GF-D8 (cell line): Measurements from ENCODE around the gene FAM32A.

Source experiments
- DNase-seq: peaks from one replicate; lab custom pipeline; 2025; lab: John Stamatoyannopoulos, UW

Gene FAM32A

DNA sequence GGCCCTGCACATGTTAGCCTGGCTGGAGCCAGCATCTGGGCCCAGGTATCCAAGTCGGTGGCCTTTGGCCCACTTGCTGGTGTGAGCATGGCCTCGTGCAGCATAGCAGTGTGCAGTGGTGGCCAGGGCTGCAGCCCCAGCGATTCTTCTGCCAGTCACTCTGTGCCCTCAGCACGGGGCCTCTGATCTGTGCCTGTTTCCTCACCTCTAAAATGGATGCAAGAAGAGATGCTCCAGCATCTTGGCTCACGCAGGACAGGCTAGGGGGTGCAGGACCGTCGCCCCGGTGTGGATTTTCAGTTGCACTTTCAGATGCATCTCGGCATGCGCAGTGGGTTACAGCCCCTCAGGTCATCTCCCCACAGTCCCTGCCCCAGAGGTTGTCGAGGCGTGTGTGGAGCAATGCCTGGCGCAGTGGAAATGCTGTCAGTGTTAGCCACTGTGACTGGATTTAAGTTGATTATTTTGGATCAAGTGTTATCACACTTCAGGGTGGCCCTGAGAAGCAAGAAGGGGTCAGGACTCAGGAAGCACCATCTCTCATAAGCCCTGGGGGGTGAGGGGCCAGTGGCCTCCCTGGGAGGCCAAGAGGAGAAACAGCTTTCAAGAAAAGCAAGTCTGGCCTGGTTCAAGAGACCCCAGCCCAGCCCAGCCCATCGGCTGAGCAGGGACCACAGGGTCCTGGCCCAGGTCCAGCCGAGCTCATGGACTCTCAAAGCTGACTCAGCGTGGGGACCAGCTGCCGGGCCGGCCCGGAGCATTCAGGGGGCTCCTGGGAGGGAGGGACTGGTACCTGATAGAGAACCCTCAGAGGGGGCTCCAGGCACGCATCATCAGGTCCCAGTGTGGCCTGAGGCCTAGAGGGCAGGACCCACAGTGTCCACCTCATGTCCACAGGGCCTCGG lies 40.3 kb downstream of the FAM32A start:
- DNase-seq = no peak

DNA sequence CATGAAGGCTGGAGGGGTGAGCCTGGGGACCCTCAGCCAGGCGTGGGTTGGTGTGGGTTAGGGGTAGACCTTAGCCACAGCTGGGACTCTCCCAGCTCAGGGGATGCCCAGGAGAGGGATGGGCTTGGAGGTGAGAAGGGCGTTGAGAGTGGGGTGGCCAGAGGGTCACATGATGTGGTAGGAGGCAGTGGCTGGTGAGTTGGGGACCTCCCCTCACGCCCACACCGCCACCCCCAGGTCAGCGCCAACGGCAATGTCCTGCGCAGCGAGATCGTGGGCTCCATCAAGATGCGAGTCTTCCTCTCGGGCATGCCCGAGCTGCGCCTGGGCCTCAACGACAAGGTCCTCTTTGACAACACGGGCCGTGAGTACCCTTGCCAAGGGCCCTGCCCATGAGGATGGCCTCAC lies 41.0 kb downstream of the FAM32A start:
- DNase-seq = no peak

DNA sequence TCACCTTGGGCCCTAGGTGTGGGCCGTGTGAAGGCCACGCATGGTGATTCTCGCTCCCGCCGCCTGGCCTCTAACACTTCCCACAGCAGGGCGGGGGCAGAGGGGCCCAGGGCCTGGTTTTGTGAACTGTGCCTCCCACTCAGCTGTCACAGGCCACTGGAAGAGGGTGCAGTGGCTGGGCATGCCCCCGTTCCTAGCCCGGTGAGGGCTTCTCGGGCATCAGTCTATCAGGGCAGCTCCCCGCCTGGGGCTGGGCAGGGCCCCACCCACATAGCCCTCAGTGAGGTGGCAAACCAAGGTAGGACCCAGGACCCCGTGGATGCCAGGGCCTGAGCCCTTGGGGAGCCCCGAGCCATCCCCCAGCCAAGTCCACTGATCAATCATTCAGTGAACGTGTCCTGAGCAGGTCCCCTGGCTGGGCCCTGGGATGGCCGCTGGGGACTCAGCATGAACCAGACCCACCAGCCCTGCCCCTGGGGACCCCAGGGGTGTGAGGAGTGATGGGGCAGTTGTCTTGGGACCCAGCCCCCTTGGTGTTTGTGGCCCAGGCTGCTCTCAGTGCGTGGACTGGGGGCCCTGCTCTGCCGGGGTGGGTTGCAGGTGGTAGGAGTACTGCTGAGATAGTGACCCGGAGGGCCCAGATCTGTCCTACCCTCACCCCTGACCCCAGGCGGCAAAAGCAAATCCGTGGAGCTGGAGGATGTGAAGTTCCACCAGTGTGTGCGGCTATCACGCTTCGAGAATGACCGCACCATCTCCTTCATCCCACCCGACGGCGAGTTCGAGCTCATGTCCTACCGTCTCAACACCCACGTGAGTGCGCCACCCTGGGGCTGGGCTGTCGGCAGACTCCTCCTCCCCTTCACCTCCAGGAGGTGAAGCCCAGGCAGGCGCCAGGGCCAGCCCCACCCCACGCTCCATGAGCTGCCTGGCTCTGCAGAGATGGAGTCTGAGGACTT lies 41.9 kb downstream of the FAM32A start:
- no peak for DNase-seq

DNA sequence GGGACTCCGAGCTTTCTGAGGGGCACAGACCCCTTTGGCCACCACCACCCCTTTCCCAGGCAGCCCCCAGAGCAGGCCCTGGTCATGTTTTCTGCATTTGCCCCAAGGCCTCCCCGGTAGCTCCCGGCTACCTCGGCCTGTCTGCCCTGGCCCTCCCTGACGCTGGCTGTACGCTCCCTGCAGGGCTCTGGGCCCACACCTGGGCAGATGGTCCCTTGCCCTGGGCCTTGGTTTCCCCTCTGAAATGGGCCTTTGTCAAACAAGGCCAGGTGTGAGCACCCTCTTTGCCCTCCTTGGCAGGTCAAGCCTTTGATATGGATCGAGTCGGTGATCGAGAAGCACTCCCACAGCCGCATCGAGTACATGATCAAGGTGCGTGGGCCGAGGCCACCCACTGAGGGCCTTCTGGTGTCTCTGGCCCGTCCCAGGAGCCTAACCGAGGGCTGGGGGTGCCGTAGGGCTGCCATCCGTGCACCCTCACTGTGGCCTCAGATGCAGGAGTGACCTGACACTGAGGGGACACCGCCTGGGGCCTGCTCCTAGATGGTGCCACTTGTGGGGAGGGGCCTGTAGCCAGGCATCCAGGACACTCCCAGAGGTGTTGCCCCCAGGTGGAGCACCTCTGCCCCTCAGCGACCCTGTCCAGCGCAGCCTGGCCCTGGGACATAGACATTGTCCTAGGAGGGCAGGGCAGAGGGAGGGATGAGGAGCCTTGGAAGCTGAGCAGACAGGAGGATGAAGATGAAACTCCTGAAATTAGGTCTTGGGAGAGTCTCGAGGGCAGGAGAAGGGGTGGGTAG lies 42.8 kb downstream of the FAM32A start:
- no peak for DNase-seq

DNA sequence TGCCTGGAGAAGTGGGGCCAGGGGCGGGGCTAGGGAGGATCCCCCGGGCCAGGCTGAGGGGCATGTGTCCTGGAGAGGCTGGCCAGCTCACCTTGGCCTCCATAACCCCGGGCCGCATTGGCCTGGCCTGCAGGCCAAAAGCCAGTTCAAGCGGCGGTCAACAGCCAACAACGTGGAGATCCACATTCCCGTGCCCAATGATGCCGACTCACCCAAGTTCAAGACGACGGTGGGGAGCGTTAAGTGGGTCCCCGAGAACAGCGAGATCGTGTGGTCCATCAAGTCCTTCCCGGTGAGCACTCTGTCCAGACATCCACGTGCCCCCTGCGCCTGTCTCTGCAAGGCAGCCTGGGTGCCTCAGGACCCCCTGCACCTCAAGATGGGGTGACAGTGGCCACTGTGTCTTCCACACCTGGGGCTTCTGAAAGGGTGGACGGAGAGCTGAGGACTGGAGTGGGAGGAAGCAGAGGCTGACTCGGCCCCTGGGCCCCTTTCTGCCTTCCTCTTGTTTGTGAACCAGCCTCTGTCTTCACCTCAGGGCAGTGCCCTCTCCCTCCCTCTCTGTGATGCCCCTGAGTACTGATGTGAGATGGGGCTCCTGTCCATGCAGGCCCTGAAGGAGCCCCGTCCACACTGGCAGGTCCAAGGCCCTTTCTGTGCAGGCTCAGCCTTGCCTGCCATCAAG lies 43.6 kb downstream of the FAM32A start:
- no peak for DNase-seq

DNA sequence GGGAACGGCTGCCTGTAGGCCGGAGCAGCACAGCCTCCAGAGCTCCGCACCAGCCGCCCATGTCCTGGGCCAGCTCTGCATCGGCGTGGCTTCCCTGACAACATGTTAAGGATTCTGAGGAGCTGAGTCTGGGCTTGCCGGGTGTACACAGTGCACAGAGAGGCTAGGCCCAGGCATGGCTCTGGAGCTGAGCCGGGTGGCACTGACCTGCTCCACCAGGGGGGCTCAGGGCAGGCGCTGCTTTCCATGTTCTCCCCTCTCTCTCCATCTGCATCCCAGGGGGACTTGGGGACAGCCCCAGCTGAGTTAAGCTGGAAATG lies 44.1 kb downstream of the FAM32A start:
- DNase-seq = no peak

DNA sequence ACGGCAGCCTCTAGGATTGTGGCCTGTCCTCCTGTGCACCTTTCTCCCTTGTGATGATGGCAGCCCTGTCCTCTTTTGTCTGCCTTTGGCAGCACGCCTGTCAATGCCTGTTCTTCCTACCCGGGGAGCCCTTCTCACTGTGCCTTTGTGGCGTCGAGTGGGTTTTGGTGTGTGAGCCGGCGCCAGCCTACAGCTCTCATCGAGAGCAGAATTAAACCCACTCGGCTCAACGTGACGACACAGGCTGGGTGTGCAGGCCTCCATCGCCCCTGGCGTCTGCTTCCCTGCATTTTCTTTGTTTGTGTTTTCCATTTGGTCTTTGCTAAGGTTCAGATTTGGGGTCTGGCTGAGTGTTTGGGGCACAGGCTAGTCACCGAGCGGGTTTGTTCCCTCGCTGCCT lies 46.9 kb downstream of the FAM32A start:
- DNase-seq = no peak

DNA sequence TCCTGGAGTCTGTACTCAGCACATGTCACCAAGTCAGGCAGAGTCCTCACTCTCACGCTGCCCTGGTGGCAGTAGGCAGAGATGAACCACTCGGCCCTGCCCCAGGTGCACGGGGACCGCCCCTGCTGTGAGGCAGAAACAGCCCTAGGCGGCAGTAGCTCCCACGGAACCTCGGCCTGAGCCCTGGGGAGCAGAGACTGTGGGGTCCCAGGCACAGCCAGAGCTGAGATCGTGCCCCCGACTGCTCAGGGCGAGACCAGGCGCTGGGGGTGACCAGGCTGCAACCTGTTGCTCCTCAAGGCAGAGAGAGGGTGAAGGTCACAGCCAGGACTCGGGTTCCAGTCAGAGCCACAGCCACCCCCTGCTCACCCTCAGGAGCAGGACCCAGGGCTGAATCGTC lies 47.4 kb downstream of the FAM32A start:
- DNase-seq = no peak

DNA sequence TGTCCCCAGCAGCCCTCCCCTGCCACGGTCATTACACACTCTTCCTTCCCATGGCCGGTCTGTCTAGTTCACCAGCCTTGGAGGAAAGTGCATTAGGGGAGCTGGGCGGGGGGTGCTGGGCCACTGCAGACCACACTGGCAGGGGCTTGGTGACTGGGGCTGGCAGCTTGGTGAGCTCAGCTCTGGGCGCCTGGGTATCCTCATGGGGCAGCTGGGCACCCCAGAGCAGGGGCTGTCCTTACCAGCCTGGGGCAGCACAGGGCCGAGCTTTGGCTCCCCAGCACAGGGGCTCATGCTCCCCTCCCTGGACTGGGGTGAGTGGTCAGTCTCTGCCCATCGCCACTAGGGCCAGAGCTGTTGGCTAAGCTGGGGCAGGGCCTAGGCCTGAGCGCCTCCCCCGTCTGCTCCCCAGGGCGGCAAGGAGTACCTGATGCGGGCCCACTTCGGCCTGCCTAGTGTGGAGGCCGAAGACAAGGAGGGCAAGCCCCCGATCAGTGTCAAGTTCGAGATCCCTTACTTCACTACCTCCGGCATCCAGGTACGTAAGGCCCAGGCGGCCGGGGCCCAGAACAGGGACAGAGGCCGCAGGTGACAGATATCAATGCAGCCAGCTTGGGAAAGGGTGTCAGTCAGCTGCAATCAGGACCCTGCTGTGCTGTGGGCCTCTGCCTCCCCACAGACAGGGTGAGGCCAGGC lies 48.0 kb downstream of the FAM32A start:
- DNase-seq = no peak

DNA sequence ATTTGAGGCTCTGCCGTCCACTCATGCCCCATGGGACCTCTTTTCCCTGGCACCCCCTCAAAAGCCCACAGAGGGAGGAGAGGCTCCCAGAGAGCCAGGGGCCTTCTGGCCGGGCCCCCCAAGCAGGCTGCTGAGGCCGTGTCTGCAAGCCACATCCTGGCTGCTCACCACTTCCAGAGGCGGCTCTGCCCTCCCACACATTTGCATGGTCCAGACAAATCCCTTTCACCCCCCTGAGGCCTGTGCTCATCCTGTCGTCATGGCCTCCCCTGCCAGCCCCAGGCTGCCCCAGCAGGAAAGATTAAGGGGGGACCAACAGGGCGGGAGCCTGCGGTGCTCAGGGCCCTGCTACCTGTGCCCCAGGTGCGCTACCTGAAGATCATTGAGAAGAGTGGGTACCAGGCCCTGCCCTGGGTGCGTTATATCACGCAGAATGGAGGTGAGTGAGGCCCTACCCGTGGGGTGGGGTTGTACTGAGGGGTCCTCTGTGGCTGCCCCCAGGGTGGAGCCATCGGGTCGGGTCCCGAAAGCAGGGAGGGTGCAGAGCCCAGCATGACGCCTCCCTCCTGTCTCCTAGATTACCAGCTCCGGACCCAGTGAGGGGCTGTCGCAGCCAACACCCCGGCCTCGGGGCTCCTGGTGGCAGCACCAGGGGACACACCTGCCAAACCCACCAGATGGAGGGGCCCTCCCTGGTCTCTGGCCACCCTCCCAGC lies 48.8 kb downstream of the FAM32A start:
- DNase-seq = no peak

DNA sequence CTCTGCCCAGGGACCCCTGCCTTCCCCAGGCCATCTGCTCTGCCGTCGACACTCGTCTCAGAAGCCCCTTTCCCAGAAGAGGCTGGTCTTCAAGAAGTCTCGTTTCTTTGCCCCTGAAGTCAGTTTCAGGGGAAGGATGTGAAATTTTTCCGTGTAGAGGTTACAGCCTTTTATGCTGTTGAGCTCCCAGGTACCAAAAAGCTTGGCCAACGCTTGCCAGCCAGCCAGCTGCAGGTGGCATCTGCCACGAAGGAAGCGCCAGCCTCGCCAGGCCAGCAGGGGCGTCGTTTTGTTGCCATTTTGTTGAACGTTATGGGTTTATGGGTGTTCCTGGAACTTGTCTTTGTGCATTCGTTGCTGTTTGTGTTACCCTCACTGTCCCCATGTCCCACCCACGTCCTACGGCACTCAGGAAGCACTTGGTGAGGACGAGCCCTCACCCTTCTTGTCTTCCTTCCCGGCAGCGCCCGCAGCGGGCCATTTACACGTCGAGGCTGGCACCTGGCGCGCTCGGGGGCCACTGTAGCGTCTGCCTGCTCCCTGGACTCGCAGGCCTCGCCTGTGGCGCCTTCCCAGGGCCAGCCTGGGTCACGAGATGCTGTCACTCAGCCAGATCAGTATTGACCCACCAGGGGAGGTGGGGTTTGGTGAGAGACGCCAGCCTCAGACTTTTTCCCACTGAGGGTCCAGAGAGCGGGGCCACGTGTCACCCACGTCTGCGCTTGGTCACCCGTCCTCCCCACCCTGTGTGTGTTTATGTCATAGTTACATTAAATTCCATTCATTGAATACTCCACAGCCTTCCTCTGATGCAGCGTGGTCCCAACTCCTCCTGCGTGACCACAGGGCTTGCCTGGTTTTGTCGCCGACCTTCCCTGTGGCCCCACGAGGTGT lies 49.6 kb downstream of the FAM32A start:
- DNase-seq = no peak

DNA sequence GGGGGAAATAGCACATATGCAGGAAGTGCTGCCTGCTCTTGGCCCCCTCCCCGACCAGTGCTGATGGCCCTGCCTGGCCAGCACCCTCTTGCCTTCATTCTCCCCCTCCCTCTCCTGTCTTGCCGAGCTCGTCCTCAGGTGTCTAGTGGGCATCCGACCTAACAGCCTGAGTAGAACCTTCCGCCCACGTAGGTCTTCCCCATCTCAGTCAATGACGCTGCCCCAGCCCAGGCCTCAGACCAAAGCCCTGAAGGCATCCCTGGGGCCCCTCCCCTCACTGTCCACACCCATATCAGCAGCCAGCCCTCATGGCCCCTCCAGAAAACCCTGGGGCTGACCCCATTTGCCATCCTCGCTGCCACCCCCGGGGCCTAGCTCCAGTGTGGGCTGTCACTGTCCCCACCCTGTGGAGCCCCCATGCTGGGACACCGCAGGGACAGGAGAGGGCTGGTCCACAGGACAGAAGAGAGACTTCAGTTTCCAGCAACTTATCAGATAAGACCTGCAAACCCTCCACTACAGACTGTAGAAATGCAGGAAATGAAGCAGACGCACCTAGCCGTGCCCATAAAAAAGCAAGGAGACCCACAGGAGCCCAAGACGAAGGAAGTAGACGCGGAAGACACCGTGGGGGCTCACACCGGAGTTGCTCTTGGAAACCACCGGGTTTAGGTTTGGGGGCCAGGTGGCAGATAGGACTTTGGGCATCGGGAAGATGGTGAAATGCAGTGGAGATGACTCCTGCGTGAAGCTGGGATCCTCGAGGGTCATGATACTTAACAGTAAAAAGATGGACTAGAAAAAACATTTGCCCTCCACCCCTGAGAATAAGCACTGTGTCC lies 50.8 kb downstream of the FAM32A start:
- no peak for DNase-seq
